ENCODE data around the gene CREM. TPM values are rescaled to one million over a fixed set of nuclear protein-coding genes. Genes with fewer than 3 reads are reported as not detected.
A peak's percentile ranks its signal among the peaks of the same experiment; 100 is the strongest.

The CREM gene
- total RNA-seq, 1 donor from 2014 or later: 39.4 TPM

DNA sequence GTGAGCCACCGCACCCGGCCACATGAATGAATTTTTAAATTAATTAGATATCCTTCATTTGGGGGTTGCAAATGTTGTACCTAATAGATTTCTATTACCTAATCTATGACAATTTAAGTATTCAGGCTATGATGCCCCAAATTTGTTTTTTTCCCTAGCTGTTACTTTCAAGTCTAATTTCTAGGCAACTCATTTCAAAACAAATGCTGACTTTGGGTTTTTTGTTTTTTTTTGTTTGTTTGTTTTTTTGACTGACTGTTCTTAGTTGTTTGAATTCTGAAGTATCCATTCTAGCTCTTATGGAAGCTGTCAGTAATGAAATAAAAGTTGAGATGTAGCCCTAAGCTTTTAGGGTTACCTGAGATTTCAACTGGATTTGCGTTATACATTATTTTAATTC is 62.3 kb downstream of the CREM start:
- TF ChIP-seq CTCF (IDR thresholded peaks at IDR 0.05; ENCODE audit: insufficient read depth, low read length, poor library complexity, severe bottlenecking): no peak
- H3K4me3 ChIP-seq (ENCODE audit: low read depth, low read length): no peak overlapping the region
- no peak for DNase-seq (ENCODE audit: low read depth)
- H3K36me3 ChIP-seq (ENCODE audit: control insufficient read depth, insufficient read depth, low read length): no peaks in the 10 kb centered on the region
- H3K27me3 ChIP-seq (ENCODE audit: control insufficient read depth, insufficient read depth, low read length): no peaks in the 10 kb centered on the region

DNA sequence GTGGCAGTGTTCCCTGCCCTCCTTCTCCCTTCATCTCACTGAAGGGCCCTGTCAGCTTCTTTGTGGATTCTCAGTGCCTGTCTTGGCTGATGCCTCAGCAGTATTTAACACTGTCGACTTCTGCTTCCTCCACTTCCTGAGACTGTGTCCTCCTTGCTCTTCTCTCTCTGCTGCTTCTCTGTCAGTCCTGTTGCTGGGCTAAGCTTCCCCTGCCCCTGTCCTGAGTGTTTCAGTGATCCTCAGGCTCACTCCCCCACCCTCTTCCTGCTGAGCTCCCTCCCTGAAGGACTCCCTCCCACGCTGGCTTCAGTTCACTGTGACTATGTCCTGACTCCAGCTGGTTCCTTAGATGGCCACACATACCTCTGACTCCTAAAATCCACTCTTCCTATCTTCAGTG is 64.9 kb downstream of the CREM start:
- TF ChIP-seq CTCF (IDR thresholded peaks at IDR 0.05; ENCODE audit: insufficient read depth, low read length, poor library complexity, severe bottlenecking): no peak
- Histone ChIP-seq H3K36me3 (ENCODE audit: control insufficient read depth, insufficient read depth, low read length) (no peaks in the 10 kb centered on the region), H3K4me3 (ENCODE audit: low read depth, low read length) (no peak overlapping the region), H3K27me3 (ENCODE audit: control insufficient read depth, insufficient read depth, low read length) (no peaks in the 10 kb centered on the region)
- DNase-seq (ENCODE audit: low read depth): no peak

- TF ChIP-seq CTCF (IDR thresholded peaks at IDR 0.05; ENCODE audit: insufficient read depth, low read length, poor library complexity, severe bottlenecking): no peak
- Histone ChIP-seq H3K27me3 (ENCODE audit: control insufficient read depth, insufficient read depth, low read length) (no peaks in the 10 kb centered on the region), H3K36me3 (ENCODE audit: control insufficient read depth, insufficient read depth, low read length) (no peaks in the 10 kb centered on the region), H3K4me3 (ENCODE audit: low read depth, low read length) (no peak overlapping the region)
- DNase-seq (ENCODE audit: low read depth): no peak
Observed at GRCh38 chr10:35192645-35193249, 66.1 kb downstream of the CREM start.

DNA sequence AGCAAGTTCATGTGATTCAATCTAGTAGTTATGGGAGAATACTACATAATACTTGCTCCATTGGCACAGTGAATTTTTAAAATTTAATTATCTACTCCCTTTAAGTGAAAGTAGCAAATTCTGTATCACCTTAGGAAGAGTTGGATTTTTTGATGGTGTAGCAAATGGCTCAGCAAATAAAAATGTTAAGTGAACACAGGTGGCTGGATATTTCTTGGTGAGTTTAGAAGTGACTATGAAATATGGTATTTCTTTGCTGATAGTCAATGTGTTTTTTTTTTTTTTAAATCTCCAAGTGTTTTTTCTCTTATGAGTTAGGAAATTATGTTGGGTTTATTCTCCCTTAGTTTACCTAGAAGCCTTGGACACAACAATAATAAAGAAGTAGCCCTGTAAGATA is 67.8 kb downstream of the CREM start:
- Histone ChIP-seq H3K27me3 (ENCODE audit: control insufficient read depth, insufficient read depth, low read length) (no peaks in the 10 kb centered on the region), H3K36me3 (ENCODE audit: control insufficient read depth, insufficient read depth, low read length) (no peaks in the 10 kb centered on the region), H3K4me3 (ENCODE audit: low read depth, low read length) (no peak overlapping the region)
- no peak for TF ChIP-seq CTCF (IDR thresholded peaks at IDR 0.05; ENCODE audit: insufficient read depth, low read length, poor library complexity, severe bottlenecking)
- no peak for DNase-seq (ENCODE audit: low read depth)

DNA sequence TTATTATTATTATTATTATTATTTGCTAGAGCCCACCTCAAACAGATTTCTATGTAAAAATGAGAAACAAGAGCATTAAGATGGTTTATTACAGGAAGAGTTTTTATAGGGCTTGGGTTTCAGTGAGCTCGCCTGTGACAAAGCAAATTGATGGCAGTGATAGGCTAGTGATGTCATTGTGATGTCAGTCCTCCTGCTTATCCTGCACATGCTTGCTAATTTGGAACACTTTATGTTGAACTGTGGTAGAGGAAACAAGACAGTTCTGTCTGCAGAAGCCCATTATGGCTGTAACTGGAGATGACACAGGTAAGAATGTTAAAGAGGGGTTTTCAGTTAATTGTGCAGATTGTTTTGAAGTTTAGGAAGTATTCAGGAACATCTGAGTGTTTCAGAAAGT is 68.3 kb downstream of the CREM start:
- no peak for DNase-seq (ENCODE audit: low read depth)
- H3K4me3 ChIP-seq (ENCODE audit: low read depth, low read length): peak overlapping the region; percentile 34
- H3K27me3 ChIP-seq (ENCODE audit: control insufficient read depth, insufficient read depth, low read length): no peaks in the 10 kb centered on the region
- H3K36me3 ChIP-seq (ENCODE audit: control insufficient read depth, insufficient read depth, low read length): no peaks in the 10 kb centered on the region
- no peak for TF ChIP-seq CTCF (IDR thresholded peaks at IDR 0.05; ENCODE audit: insufficient read depth, low read length, poor library complexity, severe bottlenecking)

All from kidney epithelial cell (primary cell).